DOHH2 (cell line): ENCODE measurements around the gene IL22RA1.

ENCODE experiments used
- CTCF ChIP-seq: fragments of 200-600 bp; sonication (generic); IDR thresholded peaks from one replicate; pipeline ENCODE4 v1.5.1; 2014; ENCODE audit warnings: antibody characterized with exemption, mild to moderate bottlenecking, low read depth, low read length; ENCODE audit not compliant: poor library complexity, severe bottlenecking
- EZH2phosphoT487 ChIP-seq: fragments of 200-600 bp; sonication (generic); IDR thresholded peaks from 2 replicates; pipeline ENCODE4 v1.6.1; 2017; ENCODE audit warnings: borderline replicate concordance, mild to moderate bottlenecking, antibody characterized with exemption, low read length, moderate library complexity, mixed read lengths

GRCh38 chr1:24093732-24094131 is 49.2 kb downstream of the IL22RA1 start:
- TF ChIP-seq CTCF = no peak
- TF ChIP-seq EZH2phosphoT487 = no peak
